ENCODE data around the gene BEND3.

DNA sequence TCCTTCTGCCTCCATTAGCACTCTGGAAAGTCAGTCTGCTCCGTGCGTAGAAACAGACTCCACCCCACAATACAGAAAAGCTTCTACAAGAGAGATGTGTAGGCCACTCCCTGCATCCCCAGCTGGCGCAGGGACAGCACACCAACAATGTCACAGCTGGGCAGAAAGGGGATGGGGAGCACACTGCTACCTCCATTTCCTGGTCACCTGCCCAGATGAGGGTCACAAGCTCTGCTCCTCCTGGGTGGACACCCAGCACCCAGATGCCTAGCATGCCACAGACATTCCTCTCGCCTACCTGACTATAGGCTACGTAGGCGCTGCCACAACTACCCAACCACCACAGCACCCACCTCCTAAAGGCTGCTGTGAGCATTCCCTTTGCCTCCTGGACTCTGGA is 12.2 kb downstream of the BEND3 start:
- TF ChIP-seq CTCF (IDR thresholded peaks at IDR 0.05) = no peak
- no peak for TF ChIP-seq POLR2A (IDR thresholded peaks at IDR 0.05)
- TF ChIP-seq EP300 (IDR thresholded peaks at IDR 0.05) = no peak

Measured in upper lobe of left lung (tissue), 4 donors.